Measurements from ENCODE around the gene PDYN. TPM values are rescaled to one million over a fixed set of nuclear protein-coding genes. Genes with fewer than 3 reads are reported as not detected.
"Not testable (repeated sequence)": the region's sequence is repeated elsewhere in the genome, so short reads cannot be mapped to it uniquely, and the experiment has no call there.

PDYN gene
- not detected for total RNA-seq
- long read RNA-seq = 0 reads

GRCh38 chr20:1993986-1994385, at the start of gene PDYN:
Gene PDYN (minus strand): TSS chr20:1994058. CDS start chr20:1983084, 10,974 bp downstream.
- no peak for DNase-seq (ENCODE audit: low spot score)
- intact Hi-C loops (cut with DNase I) = no loop called here

- no peak for DNase-seq (ENCODE audit: low spot score)
- intact Hi-C loops (cut with DNase I) = no loop called here
Measured at GRCh38 chr20:2042400-2042799, 48.5 kb upstream of the PDYN start.

DNA sequence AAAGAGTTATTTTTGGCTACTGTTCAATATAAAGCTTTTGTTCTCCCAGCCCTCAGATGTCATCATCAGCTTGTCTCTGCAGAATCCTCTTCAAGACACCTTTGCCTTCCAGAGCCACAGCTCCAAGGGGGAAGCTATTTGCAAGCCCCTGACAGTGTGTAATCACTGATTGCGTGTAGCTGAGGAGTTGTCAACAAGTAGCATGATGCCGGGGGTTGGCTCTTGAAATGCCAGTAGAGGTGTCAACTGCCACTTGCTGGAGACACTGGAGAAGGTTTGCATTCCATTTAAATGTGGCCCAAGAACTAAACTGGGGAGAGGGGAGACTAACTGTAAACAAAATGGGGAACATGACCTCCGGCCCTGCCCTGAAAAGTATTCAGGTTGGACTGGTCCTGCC, 44.3 kb upstream of the PDYN start:
- intact Hi-C loops (cut with DNase I) = no loop called here
- DNase-seq (ENCODE audit: low spot score) = no peak

- intact Hi-C loops (cut with DNase I) = no loop called here
- no peak for DNase-seq (ENCODE audit: low spot score)
Measured at GRCh38 chr20:2037296-2037914, 43.5 kb upstream of the PDYN start.

DNA sequence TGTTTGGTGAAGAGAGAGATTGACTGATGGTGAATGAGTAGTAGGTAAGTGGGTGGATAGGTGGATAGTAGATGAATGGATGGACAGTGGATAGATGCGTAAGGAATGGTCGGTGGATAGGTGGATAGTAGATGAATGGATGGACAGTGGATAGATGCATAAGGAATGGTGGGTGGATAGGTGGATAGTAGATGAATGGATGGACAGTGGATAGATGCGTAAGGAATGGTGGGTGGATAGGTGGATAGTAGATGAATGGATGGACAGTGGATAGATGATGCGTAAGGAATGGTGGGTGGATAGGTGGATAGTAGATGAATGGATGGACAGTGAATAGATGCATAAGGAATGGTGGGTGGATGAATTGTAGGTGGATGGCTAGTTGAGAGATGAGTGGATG, 42.5 kb upstream of the PDYN start:
- DNase-seq (ENCODE audit: low spot score); intact Hi-C loops (cut with DNase I): not testable (repeated sequence)

DNA sequence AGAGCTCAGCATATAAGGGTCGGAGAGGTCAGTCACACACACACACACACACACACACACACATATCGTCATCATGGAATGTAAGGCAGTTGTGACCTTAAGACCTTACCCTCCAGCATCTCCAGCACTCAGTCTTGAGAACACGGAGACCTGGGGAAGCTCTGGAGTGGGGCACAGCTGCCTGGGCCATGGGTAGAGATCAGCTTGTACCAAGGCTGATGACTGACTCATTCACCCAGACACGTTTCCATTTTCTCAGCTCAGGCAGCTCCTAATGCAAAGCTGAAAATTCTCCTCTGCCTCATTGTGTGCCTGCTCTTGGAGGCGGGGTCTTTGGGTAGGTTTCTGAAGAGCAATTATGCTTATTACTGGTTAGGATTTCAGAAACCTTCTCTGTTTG, 38.3 kb upstream of the PDYN start:
- no peak for DNase-seq (ENCODE audit: low spot score)
- intact Hi-C loops (cut with DNase I) = no loop called here

DNA sequence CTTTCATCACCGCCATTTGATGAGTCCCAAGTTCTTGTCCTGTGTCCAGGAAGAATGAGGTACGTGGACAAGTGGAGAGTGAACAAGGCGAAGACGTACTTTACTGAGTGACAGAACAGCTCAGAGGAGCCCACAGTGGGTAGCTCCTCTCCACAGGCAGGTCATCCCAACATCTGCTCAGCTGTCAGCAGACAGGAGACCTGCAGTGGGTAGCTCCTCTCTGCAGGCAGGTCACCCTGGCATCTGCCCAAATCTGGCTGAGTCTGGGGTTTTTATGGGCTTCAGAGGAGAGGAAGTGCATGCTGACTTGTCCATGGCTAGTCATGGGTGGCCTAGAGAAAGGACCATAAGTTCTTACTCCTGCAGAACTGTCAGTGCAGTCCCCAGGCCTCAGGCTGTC, 32.7 kb upstream of the PDYN start:
- no peak for DNase-seq (ENCODE audit: low spot score)
- intact Hi-C loops (cut with DNase I) = no loop called here

DNA sequence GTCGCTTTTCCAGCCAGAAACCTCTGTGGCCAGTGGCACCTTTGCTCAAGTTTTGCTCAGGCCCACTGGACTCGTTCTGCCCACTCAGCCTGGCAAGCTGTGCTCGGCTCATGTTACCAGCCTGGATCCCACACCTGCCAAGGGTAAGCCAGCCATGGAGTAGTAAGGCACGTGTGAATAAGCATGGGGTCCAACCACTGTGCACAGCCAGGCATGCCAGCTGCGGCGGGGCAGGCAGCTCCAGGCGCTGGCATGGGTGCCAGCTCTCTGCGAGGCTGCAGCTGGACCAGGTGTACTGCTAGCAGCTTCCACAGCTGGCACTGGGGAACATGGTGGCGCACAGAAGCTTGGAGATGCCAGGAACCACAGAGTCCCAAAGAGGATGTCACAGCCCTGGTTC, 32.1 kb upstream of the PDYN start:
- no peak for DNase-seq (ENCODE audit: low spot score)
- intact Hi-C loops (cut with DNase I) = no loop called here

GRCh38 chr20:2023151-2023550, 29.3 kb upstream of the PDYN start:
- intact Hi-C loops (cut with DNase I) = no loop called here
- DNase-seq (ENCODE audit: low spot score) = no peak

DNA sequence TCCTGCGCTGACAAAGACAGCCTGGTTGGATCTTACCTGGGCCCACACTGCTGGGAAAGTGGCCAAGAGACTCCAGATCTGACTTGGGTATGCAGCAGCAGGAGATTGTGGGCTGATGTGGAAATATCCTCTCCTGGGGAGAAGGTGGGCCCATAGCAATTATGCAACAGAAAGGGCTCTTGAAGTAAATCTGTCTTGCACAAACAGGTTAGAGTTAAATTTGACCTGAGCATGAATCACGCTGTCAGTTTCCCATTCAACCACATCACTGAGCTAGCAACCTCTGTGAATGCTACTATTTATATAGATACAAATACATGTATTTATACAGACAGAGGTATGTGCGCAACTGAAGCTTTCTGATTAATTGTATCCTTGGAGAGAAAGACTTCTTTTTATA, 28.3 kb upstream of the PDYN start:
- DNase-seq (ENCODE audit: low spot score) = no peak
- intact Hi-C loops (cut with DNase I) = no loop called here

DNA sequence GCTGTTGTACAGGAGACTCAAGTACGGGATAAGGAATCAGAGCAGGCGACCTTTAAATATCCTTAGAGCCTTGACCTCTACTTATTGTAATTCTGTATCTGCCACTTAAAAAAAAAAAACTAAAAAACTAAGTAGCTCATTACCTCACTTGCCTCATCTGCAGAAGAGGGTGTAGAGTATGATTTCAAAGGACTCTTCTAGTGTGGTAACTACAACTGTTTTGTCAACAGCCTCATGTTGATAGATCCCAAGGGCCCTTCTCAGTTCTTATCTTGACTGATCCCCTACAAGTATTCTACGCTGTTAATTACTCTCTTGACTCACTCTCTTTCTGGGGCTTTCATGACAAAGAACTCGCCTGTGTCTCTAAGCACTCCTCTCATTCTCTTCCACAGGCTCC, 16.7 kb upstream of the PDYN start:
- DNase-seq (ENCODE audit: low spot score) = no peak
- intact Hi-C loops (cut with DNase I) = no loop called here

DNA sequence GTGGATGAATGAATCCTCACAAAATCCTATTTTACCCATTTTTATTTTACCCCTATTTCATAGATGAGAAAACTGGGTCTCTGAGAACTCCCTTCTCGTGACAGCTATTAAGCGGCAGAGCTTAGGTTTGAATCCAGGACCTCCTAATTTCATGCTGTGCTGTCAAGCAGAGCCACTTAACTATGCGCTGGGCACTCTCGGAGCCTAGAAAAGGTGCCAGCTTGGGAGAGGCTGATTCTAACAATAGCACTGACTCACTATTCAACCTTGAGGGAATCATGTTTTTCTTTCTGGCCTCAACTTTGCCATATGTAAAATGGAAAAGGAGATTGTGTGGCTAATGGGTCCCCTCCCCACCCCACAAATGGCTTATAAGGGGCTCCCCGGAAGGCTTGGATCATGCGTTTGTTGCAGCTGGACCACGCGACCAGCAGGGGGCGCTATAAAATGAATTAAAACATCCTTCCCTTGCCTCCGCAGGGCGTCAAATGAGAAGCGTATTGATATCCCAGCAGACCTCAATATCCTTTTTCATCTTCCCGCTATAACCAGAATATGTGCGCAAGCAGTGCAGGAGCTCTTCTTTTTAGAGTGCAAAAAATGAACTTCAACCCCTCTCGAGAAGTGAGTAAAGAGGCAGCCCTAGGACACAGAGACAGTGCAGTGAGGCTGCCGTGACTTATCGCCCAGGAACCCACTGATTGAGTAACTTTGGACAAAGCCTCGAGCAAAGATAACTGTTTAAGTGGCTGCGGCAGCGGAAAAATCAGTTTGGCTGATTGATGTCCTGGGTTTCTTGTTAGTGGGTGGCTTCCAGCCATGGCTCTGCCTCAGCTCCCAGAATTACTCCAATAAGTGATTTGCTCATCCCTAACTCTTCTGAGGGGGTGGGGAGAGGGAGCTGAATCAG, 12.8 kb upstream of the PDYN start:
- intact Hi-C loops (cut with DNase I) = no loop called here
- DNase-seq (ENCODE audit: low spot score) = no peak

DNA sequence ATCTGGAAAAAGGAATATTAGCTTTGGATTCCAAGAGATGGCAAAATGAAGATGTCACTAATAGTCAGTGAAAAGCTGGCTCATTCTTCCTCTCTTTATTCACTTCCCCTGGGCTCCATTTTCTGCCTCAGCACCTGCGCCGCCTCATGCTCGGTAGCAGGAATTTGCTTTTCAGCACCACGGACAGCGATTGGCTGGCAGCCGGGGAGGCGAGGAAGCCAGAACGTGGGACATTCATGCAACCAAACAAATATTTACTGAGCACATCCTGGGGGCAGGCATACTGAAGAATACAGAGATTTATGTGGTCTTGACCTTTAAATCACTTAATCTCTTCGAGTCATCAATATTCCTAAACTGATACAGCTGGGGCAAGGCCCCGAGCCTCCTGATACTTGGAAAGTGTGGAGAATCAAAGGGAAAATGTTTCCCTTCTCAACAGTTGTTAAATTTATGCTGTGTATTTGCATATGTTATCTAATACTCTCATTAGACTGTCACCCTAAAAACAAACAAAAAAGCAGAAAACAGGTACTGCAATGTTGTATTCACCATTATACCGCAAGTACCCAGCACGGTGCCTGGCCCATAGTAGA, 12.1 kb upstream of the PDYN start:
- intact Hi-C loops (cut with DNase I) = no loop called here
- DNase-seq (ENCODE audit: low spot score) = peak; percentile 85

GRCh38 chr20:2005359-2005758, 11.5 kb upstream of the PDYN start:
- intact Hi-C loops (cut with DNase I) = no loop called here
- no peak for DNase-seq (ENCODE audit: low spot score)

GRCh38 chr20:2004171-2004570, 10.3 kb upstream of the PDYN start:
- intact Hi-C loops (cut with DNase I) = no loop called here
- no peak for DNase-seq (ENCODE audit: low spot score)

DNA sequence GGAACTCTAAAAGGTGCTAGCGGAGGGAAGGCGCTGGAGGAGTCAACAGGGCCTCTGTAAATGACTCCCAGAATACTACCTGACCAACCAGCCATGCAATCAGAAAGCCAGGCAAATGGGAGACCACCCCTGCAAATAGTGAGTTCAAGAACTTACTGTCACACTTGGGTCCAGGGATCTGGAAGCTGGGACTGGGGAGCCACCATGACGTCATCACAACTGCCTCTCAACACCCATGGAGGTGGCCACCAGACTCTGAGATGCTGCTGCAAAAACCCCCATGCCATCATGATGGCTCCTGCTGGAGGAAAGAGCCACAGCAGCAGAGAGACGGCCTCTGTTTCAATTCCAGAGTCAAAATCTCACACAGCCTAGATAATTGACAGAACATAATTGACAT, 8.5 kb upstream of the PDYN start:
- no peak for DNase-seq (ENCODE audit: low spot score)
- intact Hi-C loops (cut with DNase I) = no loop called here

DNA sequence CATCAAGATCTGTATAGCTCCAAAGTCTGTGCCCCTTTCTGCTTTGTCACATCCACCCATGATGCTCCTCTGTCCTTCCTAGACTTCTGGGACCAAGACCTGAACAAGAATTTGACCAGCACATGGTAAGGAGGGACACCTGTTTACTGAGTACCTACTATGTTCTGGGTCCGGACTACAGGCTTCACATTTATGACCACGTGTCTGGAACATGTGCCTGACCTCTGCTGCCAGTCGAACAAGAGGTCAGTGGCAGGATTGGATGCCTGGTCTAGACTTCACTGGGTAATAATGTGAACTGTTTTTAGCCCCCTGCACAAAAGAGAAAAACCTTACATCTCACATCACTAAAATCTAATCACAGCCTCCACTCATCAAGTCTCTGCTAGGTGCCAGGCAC, 7.3 kb upstream of the PDYN start:
- no peak for DNase-seq (ENCODE audit: low spot score)
- intact Hi-C loops (cut with DNase I) = no loop called here

- intact Hi-C loops (cut with DNase I) = no loop called here
- DNase-seq (ENCODE audit: low spot score) = no peak
Measured at GRCh38 chr20:2000285-2000684, 6.4 kb upstream of the PDYN start.

DNA sequence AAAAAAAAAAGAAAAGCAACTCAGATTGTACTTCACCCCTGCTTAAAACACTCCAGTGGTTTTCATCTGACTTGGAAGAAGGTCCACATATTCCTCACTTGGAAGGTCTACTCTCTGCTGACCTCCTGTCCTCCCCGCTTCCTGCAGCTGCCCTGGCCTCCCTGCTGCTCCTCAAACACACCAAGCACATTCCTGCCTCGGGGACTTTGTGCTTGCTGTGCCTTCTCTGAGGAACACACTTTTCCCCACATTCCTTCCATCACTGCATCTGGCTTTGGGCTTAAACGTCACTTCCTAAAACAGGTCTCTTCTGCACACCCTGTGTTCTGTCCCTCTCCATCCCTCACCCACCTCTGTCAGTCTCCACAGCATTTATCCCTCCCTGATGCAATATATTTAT, 4.9 kb upstream of the PDYN start:
- no peak for DNase-seq (ENCODE audit: low spot score)
- intact Hi-C loops (cut with DNase I) = no loop called here

DNA sequence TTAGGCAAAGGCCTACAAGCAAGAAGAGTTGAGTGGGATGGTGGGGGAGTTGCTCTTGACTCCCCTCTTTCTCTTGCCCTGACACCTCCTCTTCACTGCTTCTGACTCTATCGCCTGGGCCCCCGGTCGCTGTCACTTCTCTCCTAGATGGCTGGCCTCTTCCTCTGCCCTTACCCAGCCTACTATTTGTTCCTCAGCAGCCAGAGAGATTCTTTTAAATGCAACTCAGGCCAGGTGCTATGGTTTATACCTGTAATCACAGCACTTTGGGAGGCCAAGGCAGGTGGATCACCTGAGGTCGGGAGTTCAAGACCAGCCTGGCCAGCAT, 4.3 kb upstream of the PDYN start:
- no peak for DNase-seq (ENCODE audit: low spot score)
- intact Hi-C loops (cut with DNase I) = no loop called here

Data from cardiac septum (tissue), 1 donor.